Psoas muscle (tissue), 8 donors: Measurements from ENCODE around the gene CTDSPL2. TPM values are rescaled to one million over a fixed set of nuclear protein-coding genes. Genes with fewer than 3 reads are reported as not detected.

Experiments used
- ATAC-seq, 4 donors: fragments of 200-7000 bp; cut with Tn5 transposase; one replicate each; pipeline ENCODE4 v1.9.1; 2020; ENCODE audit warnings: moderate library complexity in 3 of 4, mild to moderate bottlenecking in 2 of 4
- DNase-seq, 2 donors: peaks; one replicate each; pipeline ENCODE4 v3.0.0-alpha.2; 2020
- H3K27ac ChIP-seq: fragments of 200-600 bp; one replicate; pipeline ENCODE4 v1.8.0; 2022
- H3K27me3 ChIP-seq, 3 donors: fragments of 200-600 bp in 1 of 3; one replicate each; pipeline versions ENCODE4 v1.6.1 to v1.8.0; 2013 to 2022; ENCODE audit warnings: low read length in 2 of 3, mild to moderate bottlenecking in 2 of 3, moderate library complexity in 1 of 3; ENCODE audit not compliant: insufficient read depth in 3 of 3
- H3K36me3 ChIP-seq, 2 donors: fragments of 200-600 bp in 1 of 2; one replicate each; pipeline versions ENCODE4 v1.6.1 to v1.8.0; 2013 to 2022; ENCODE audit warnings: low read depth in 1 of 2, mild to moderate bottlenecking in 1 of 2, moderate library complexity in 1 of 2; ENCODE audit not compliant: insufficient read depth in 1 of 2
- H3K4me1 ChIP-seq: fragments of 200-600 bp; one replicate; pipeline ENCODE4 v1.8.0; 2022
- H3K4me3 ChIP-seq: fragments of 200-600 bp; one replicate; pipeline ENCODE4 v1.8.0; 2022; ENCODE audit warnings: mild to moderate bottlenecking
- H3K9me3 ChIP-seq: fragments of 200-600 bp; one replicate; pipeline ENCODE4 v1.8.0; 2022
- CTCF ChIP-seq: fragments of 200-600 bp; IDR thresholded peaks from one replicate; pipeline ENCODE4 v1.8.0; 2022; ENCODE audit warnings: antibody characterized with exemption
- whole genome bisulfite sequencing, 3 donors: extraction: QIAGEN DNeasy Blood & Tissue Kit; methylation state at CpG; one replicate each; pipeline versions ENCODE4 v1.1.6 to v1.1.7; 2013; 5-methylcytosine and 5-hydroxymethylcytosine counted together
- intact Hi-C, 2 donors: fragments of 100-400 bp; cut with DNase I; formaldehyde crosslinking; loops; one replicate each; pipeline versions ENCODE4 v1.11.0 to v1.14.2; 2022
- polyA plus RNA-seq, 3 donors: library from polyadenylated mRNA; stranded (reverse); fragments of 200-250 nt; gene quantifications; one replicate each; pipeline ENCODE4 v1.2.3, GENCODE V29; 2013
- total RNA-seq, 4 donors: library from RNA; stranded (reverse); fragmentation: NEBNext Ultra II Directional in 2 of 4; extraction: Animal tissue kit (Norgen Biotek cat#: 25700) in 2 of 4; gene quantifications; one replicate each; pipeline versions ENCODE4 v1.2.1 to v1.2.4, GENCODE V29; 2021 to 2023
- donor health status: healthy with polysubstance abuse.
- donor health status: DM: no; HTN: no; CAD: no; lungs with moderate emphysema.
- donor health status: Bipolar disorder and iron deficiency.
- donor health status: healthy.
- donor health status: DM: yes; HTN: yes; CAD: no.
- donor health status: DM: no; HTN: no; CAD: no.
- donor health status: DM: no; HTN: no; CAD: no.
- donor health status: DM: yes; HTN: yes; CAD: no.

Gene CTDSPL2
- total and polyA plus RNA-seq, 7 donors, result 3.2 to 18.1 (median 12.1) TPM

- Histone ChIP-seq H3K4me3 (no peak overlapping the region), H3K27ac (no peak overlapping the region), H3K36me3 (peaks cover 0 to 41% of the 10 kb centered on the region in 2 donors), H3K9me3 (no peaks in the 10 kb centered on the region), H3K27me3 (no peaks in the 10 kb centered on the region), H3K4me1 (no peaks in the 10 kb centered on the region)
- TF ChIP-seq CTCF, result no peak
- 34 to 38% (median 35%) methylated on average over 1 of the region's 1 CpG for WGBS, 3 donors
- no peak for ATAC-seq
- no peak for DNase-seq
- intact Hi-C loops, result no loop called here
Observed at GRCh38 chr15:44574734-44575133, 147.3 kb downstream of the CTDSPL2 start.

Other genes with a start within 250 kb of the CTDSPL2 start
- gene FRMD5, start 232.4 kb upstream of the CTDSPL2 start, total RNA-seq, result not detected
- gene FRMD5, start 232.4 kb upstream of the CTDSPL2 start, polyA plus RNA-seq, result under 1 TPM in 2 of 3 donors, not detected in 1; under 0.01 to 0.01 TPM
- gene GOLM2, start 138.9 kb upstream of the CTDSPL2 start, total RNA-seq, result 10 to 100 TPM; 26.5 to 34.7 (median 32.2) TPM
- gene GOLM2, start 138.9 kb upstream of the CTDSPL2 start, polyA plus RNA-seq, result 10 to 100 TPM; 11.2 to 21.7 (median 12.1) TPM
- 100 to 1,000 TPM; 123 to 233 (median 201) TPM for gene EIF3J, start 109.5 kb downstream of the CTDSPL2 start, total RNA-seq
- 100 to 1,000 TPM; 162 to 238 (median 213) TPM for gene EIF3J, start 109.5 kb downstream of the CTDSPL2 start, polyA plus RNA-seq
- gene SPG11, start 236.0 kb downstream of the CTDSPL2 start, total RNA-seq, result 10 to 100 TPM; 26.3 to 38.1 (median 36.0) TPM
- 10 to 100 TPM; 10.3 to 17.0 (median 12.8) TPM for gene SPG11, start 236.0 kb downstream of the CTDSPL2 start, polyA plus RNA-seq